Natural killer cell (primary cell): ENCODE data around the gene FUCA1. TPM values are rescaled to one million over a fixed set of nuclear protein-coding genes. Genes with fewer than 3 reads are reported as not detected.
A peak's percentile ranks its signal among the peaks of the same experiment; 100 is the strongest.

Source experiments
- ATAC-seq, 3 donors: fragments of 150-1000 bp in 2 of 3; fragments of 200-7000 bp in 1 of 3; cut with Tn5 transposase; 1 replicate in 1 of 3; 2 replicates in 2 of 3; pipeline ENCODE4 v1.10.0; 2021; ENCODE audit warnings: mild to moderate bottlenecking in 2 of 3, moderate library complexity in 2 of 3
- DNase-seq, 2 donors: peaks; one replicate each; pipeline versions ENCODE4 v3.0.0 to v3.0.0-alpha.2; 2013 to 2021; ENCODE audit warnings: mixed read lengths in 1 of 2
- H3K27ac ChIP-seq: one replicate; pipeline ENCODE4 v1.5.1; 2013; ENCODE audit warnings: mild to moderate bottlenecking, low read length
- H3K27me3 ChIP-seq: one replicate; pipeline ENCODE4 v1.6.1; 2013; ENCODE audit warnings: low read length; ENCODE audit not compliant: control insufficient read depth, insufficient read depth
- H3K36me3 ChIP-seq: one replicate; pipeline ENCODE4 v1.6.1; 2013; ENCODE audit warnings: low read length; ENCODE audit not compliant: control insufficient read depth, insufficient read depth
- H3K4me1 ChIP-seq: one replicate; pipeline ENCODE4 v1.6.1; 2013; ENCODE audit warnings: low read length; ENCODE audit not compliant: control insufficient read depth, insufficient read depth
- H3K4me3 ChIP-seq: one replicate; pipeline ENCODE4 v1.5.1; 2013; ENCODE audit warnings: low read length
- H3K9me3 ChIP-seq: one replicate; pipeline ENCODE4 v1.6.1; 2013; ENCODE audit warnings: low read length; ENCODE audit not compliant: control insufficient read depth, insufficient read depth
- H3K27ac Mint-ChIP-seq, 2 donors: one replicate each; pipeline ENCODE4 v1.8.0; 2022; ENCODE audit warnings: mild to moderate bottlenecking in 2 of 2, mixed read lengths in 2 of 2, moderate library complexity in 1 of 2
- H3K27me3 Mint-ChIP-seq, 2 donors: one replicate each; pipeline ENCODE4 v1.8.0; 2022; ENCODE audit warnings: low read depth in 2 of 2, mixed read lengths in 2 of 2
- H3K36me3 Mint-ChIP-seq: one replicate; pipeline ENCODE4 v1.8.0; 2022; ENCODE audit warnings: mixed read lengths
- H3K4me1 Mint-ChIP-seq, 2 donors: one replicate each; pipeline ENCODE4 v1.8.0; 2022; ENCODE audit warnings: mixed read lengths in 2 of 2
- H3K4me3 Mint-ChIP-seq: one replicate; pipeline ENCODE4 v1.8.0; 2022; ENCODE audit warnings: mild to moderate bottlenecking, moderate library complexity, mixed read lengths
- H3K9me3 Mint-ChIP-seq, 2 donors: one replicate each; pipeline ENCODE4 v1.8.0; 2022; ENCODE audit warnings: mixed read lengths in 2 of 2
- CTCF ChIP-seq: fragments of 200-600 bp; IDR thresholded peaks from one replicate; pipeline ENCODE4 v1.8.0; 2022; ENCODE audit warnings: antibody characterized with exemption
- WGBS: methylation state at CpG from one replicate; pipeline ENCODE4 v1.1.7; 2013; ENCODE audit warnings: missing lambda C conversion rate; ENCODE audit not compliant: insufficient coverage; 5-methylcytosine and 5-hydroxymethylcytosine counted together
- intact Hi-C: fragments of 100-400 bp; cut with micrococcal nuclease; formaldehyde crosslinking; loops from one replicate; pipeline ENCODE4 v1.14.2; 2022
- total RNA-seq, 4 donors: library from RNA; stranded (reverse); fragments of 120-200 nt in 1 of 4; gene quantifications; one replicate each; pipeline versions ENCODE4 v1.2.3 to v1.2.4, GENCODE V29; 2013 to 2022

Gene FUCA1
- total RNA-seq, 3 donors from 2014 or later (not counting 1 experiment from before 2014, with no cell fraction given): 6.8 to 12.5 (median 11.9) TPM

GRCh38 chr1:23796466-23797271 lies 71.4 kb downstream of the FUCA1 start:
- peak overlapping the region in 1 of 2 donors; percentile 3 for H3K27ac Mint-ChIP-seq
- Histone ChIP-seq H3K27ac (no peak overlapping the region), H3K36me3 (peaks cover 28% of the 10 kb centered on the region), H3K27me3 (no peaks in the 10 kb centered on the region), H3K9me3 (no peaks in the 10 kb centered on the region), H3K4me3 (no peak overlapping the region), H3K4me1 (peaks cover 46% of the 10 kb centered on the region)
- DNase-seq (no peak), ATAC-seq (no peak)
- H3K4me1 Mint-ChIP-seq: peaks cover 20 to 53% of the 10 kb centered on the region in 2 donors
- H3K36me3 Mint-ChIP-seq: no peaks in the 10 kb centered on the region
- H3K27me3 Mint-ChIP-seq: no peaks in the 10 kb centered on the region
- H3K9me3 Mint-ChIP-seq: no peaks in the 10 kb centered on the region
- H3K4me3 Mint-ChIP-seq: no peak overlapping the region
- TF ChIP-seq CTCF: no peak
- 94% methylated on average over 13 of the region's 17 CpGs for WGBS
- intact Hi-C loops: no loop called here

- Histone ChIP-seq H3K9me3 (no peaks in the 10 kb centered on the region), H3K4me3 (no peak overlapping the region), H3K36me3 (peaks cover 28% of the 10 kb centered on the region), H3K4me1 (peaks cover 42% of the 10 kb centered on the region), H3K27ac (no peak overlapping the region), H3K27me3 (no peaks in the 10 kb centered on the region)
- ATAC-seq (no peak), DNase-seq (no peak)
- no peak for TF ChIP-seq CTCF
- intact Hi-C loops: no loop called here
- WGBS: 95% methylated on average over 16 of the region's 16 CpGs
- no peaks in the 10 kb centered on the region for H3K27me3 Mint-ChIP-seq
- no peaks in the 10 kb centered on the region for H3K36me3 Mint-ChIP-seq
- H3K4me3 Mint-ChIP-seq: no peak overlapping the region
- H3K27ac Mint-ChIP-seq: peak overlapping the region; percentile 70 to 72
- H3K9me3 Mint-ChIP-seq: no peaks in the 10 kb centered on the region
- peaks cover 28 to 54% of the 10 kb centered on the region in 2 donors for H3K4me1 Mint-ChIP-seq
These were observed 72.2 kb downstream of the FUCA1 start for GRCh38 chr1:23795676-23796465.

Other genes starting within 250 kb of the FUCA1 start
- gene RPL11, start 176.5 kb downstream of the FUCA1 start, total RNA-seq: 100 to 1,000 TPM; 609 to 795 (median 740) TPM
- 10 to 100 TPM; 28.7 to 48.2 (median 36.9) TPM for gene ELOA, start 124.8 kb downstream of the FUCA1 start, total RNA-seq
- 10 to 100 TPM; 73.2 to 84.1 (median 77.7) TPM for gene PITHD1, start 89.9 kb downstream of the FUCA1 start, total RNA-seq
- 10 to 100 TPM; 70.6 to 84.5 (median 73.3) TPM for gene LYPLA2, start 77.1 kb downstream of the FUCA1 start, total RNA-seq
- 10 to 100 TPM; 12.8 to 20.3 (median 14.6) TPM for gene GALE, start 67.5 kb downstream of the FUCA1 start, total RNA-seq
- gene HMGCL, start 42.9 kb downstream of the FUCA1 start, total RNA-seq: 10 to 100 TPM; 16.8 to 26.9 (median 17.0) TPM
- 10 to 100 TPM in 1 of 3 donors, 1 to 10 TPM in 2; 5.3 to 12.0 (median 6.1) TPM for gene CNR2, start 45.1 kb upstream of the FUCA1 start, total RNA-seq
- gene PNRC2, start 91.5 kb upstream of the FUCA1 start, total RNA-seq: 100 to 1,000 TPM; 124 to 205 (median 180) TPM
- gene SRSF10, start 112.0 kb upstream of the FUCA1 start, total RNA-seq: 100 to 1,000 TPM; 221 to 281 (median 237) TPM
- under 1 TPM in 1 of 3 donors, not detected in 2; 0.08 TPM for gene MYOM3, start 243.8 kb upstream of the FUCA1 start, total RNA-seq